AG04450 (cell line): ENCODE data around the gene IGSF6. TPM values are rescaled to one million over a fixed set of nuclear protein-coding genes. Genes with fewer than 3 reads are reported as not detected.

Experiments
- CTCF ChIA-PET: fragments of 300-600, 350-600 bp; formaldehyde crosslinking; extraction: SDS; loops from one replicate; lab custom pipeline; 2022; ENCODE audit warnings: antibody characterized with exemption, inconsistent platforms; lab: Charles Lee
- POLR2A ChIA-PET: fragments of 350-600 bp; formaldehyde crosslinking; extraction: SDS; loops from one replicate; lab custom pipeline; 2021; ENCODE audit warnings: antibody characterized with exemption, inconsistent platforms; lab: Yijun Ruan, JAX
- DNase-seq: peaks from one replicate; pipeline ENCODE4 v3.0.0-alpha.2; 2011; ENCODE audit warnings: low read depth, low spot score
- H3K27ac ChIP-seq: one replicate; pipeline ENCODE4 v1.5.1; 2012; ENCODE audit warnings: low read depth, low read length, control low read depth
- H3K27me3 ChIP-seq: one replicate; pipeline ENCODE4 v1.6.0; 2012; ENCODE audit warnings: low read length; ENCODE audit not compliant: control insufficient read depth, insufficient read depth
- H3K4me3 ChIP-seq: 2 replicates; pipeline ENCODE4 v1.5.1; 2011; ENCODE audit warnings: mild to moderate bottlenecking, low read depth, low read length, control low read depth
- H3K9me3 ChIP-seq: 2 replicates; pipeline ENCODE4 v1.5.1; 2012; ENCODE audit warnings: low read length; ENCODE audit not compliant: control insufficient read depth, insufficient read depth
- polyA plus RNA-seq: library from polyadenylated mRNA; depleted of rRNA; stranded (reverse); fragments of >200 nt; gene quantifications from 2 replicates; pipeline ENCODE4 v1.2.3, GENCODE V29; 2011
- TF ChIP-seq, protein P1 (sequence below): IDR thresholded peaks from 2 replicates; pipeline ENCODE4 v1.5.1; 2011; ENCODE audit warnings: low read depth, low read length, control low read depth, inconsistent platforms

Gene IGSF6
- polyA plus RNA-seq, 1 experiment = not detected

DNA sequence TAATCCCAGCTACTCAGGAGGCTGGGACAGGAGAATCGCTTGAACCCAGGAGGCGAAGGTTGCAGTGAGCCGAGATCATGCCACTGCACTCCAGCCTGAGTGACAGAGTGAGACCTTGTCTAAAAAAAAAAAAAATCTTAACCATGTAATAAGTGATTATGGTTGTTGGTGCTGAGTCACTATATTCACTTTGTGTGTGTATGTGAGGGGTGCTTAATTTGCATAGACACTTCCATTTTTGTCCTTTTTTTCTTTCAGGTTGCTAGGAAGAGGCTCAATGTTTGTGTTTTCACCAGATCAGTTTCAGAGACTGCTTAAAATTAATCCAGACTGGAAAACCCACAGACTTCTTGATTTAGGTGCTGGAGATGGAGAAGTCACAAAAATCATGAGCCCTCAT, 34.8 kb downstream of the IGSF6 start:
- TF ChIP-seq, protein P1, sequence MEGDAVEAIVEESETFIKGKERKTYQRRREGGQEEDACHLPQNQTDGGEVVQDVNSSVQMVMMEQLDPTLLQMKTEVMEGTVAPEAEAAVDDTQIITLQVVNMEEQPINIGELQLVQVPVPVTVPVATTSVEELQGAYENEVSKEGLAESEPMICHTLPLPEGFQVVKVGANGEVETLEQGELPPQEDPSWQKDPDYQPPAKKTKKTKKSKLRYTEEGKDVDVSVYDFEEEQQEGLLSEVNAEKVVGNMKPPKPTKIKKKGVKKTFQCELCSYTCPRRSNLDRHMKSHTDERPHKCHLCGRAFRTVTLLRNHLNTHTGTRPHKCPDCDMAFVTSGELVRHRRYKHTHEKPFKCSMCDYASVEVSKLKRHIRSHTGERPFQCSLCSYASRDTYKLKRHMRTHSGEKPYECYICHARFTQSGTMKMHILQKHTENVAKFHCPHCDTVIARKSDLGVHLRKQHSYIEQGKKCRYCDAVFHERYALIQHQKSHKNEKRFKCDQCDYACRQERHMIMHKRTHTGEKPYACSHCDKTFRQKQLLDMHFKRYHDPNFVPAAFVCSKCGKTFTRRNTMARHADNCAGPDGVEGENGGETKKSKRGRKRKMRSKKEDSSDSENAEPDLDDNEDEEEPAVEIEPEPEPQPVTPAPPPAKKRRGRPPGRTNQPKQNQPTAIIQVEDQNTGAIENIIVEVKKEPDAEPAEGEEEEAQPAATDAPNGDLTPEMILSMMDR = no peak
- ChIA-PET POLR2A (no interaction called here), CTCF (no interaction called here)
- DNase-seq = no peak
- Histone ChIP-seq H3K27me3 (no peaks in the 10 kb centered on the region), H3K27ac (no peak overlapping the region), H3K9me3 (no peaks in the 10 kb centered on the region), H3K4me3 (no peak overlapping the region)

GRCh38 chr16:21614896-21615295, 37.5 kb downstream of the IGSF6 start:
- ChIA-PET CTCF (interaction anchor here (1.9 kb wide), 1 partner anchor 42 kb away, joined by 8 read pairs; no protein-coding TSS in a partner anchor), POLR2A (no interaction called here)
- TF ChIP-seq, protein P1 = peak; percentile 7; the same call in 1 of the 2 replicates
- no peaks in the 10 kb centered on the region for H3K27me3 ChIP-seq
- no peak overlapping the region for H3K27ac ChIP-seq
- DNase-seq = no peak
- no peaks in the 10 kb centered on the region for H3K9me3 ChIP-seq
- no peak overlapping the region for H3K4me3 ChIP-seq

- ChIA-PET CTCF (interaction anchor here (0.6 to 1.2 kb wide), 2 partner anchors 27 to 43 kb away, joined by 3 to 4 read pairs; no protein-coding TSS in a partner anchor), POLR2A (no interaction called here)
- TF ChIP-seq, protein P1 = no peak
These were observed 38.6 kb downstream of the IGSF6 start for GRCh38 chr16:21613781-21614180.

GRCh38 chr16:21613361-21613760, 39.0 kb downstream of the IGSF6 start:
- H3K27me3 ChIP-seq = no peaks in the 10 kb centered on the region
- ChIA-PET CTCF (interaction anchor here (0.6 to 1.2 kb wide), 2 partner anchors 27 to 44 kb away, joined by 3 to 4 read pairs; no protein-coding TSS in a partner anchor), POLR2A (no interaction called here)
- H3K9me3 ChIP-seq = no peaks in the 10 kb centered on the region
- H3K27ac ChIP-seq = no peak overlapping the region
- TF ChIP-seq, protein P1 = no peak
- no peak for DNase-seq
- no peak overlapping the region for H3K4me3 ChIP-seq

More at GRCh38 chr16:21613781-21614180, 38.6 kb downstream of the IGSF6 start:
- DNase-seq = no peak
- Histone ChIP-seq H3K27me3 (no peaks in the 10 kb centered on the region), H3K9me3 (no peaks in the 10 kb centered on the region), H3K27ac (no peak overlapping the region), H3K4me3 (no peak overlapping the region)

DNA sequence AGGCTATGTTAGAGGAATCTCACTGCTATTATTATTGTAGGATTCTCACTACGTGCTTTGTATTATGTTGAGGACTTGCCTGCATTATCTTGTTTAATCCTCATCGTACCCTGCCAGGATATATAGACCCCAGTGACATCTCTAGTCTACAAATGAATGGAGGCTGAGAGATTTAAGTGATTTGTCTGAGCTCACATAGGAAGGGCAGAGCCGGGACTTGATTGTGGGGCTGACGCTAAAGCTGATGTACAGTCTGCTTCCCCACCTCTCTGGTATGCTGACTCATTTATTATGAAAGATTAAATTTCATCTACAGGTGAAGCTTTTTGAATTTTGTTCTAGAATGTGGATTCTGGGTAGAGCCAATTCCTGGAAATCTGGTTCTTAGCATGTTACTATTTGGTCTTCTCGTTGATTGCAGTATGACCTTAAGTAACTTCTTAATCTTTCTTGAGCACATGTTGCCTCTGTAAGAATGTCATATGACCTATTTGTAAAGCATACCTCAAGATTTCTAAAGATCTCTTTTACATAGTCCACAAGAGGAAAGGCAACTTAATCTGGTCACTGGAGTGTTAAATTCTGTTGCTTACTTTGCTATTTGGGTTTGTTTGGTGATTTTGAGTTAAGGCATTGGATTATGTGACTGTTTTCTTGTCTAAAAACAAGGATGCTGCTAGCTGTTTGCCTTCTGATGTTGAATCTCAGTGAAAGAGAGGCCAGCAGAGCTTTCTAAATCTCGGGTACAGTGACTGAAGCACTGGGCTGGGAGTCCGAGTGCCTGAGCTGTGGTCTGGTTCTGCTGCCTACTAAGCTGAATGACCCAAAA, 40.6 kb downstream of the IGSF6 start:
- H3K27me3 ChIP-seq = no peaks in the 10 kb centered on the region
- H3K4me3 ChIP-seq = no peak overlapping the region
- DNase-seq = no peak
- POLR2A ChIA-PET = no interaction called here
- H3K9me3 ChIP-seq = no peaks in the 10 kb centered on the region
- H3K27ac ChIP-seq = peak overlapping the region; percentile 42
- TF ChIP-seq, protein P1 = no peak
- CTCF ChIA-PET = interaction anchor here (1.0 to 3.0 kb wide), 2 partner anchors 28 to 46 kb away, joined by 3 to 20 read pairs; no protein-coding TSS in a partner anchor
